Immature natural killer cell (primary cell): ENCODE measurements around the gene PSAT1. TPM values are rescaled to one million over a fixed set of nuclear protein-coding genes. Genes with fewer than 3 reads are reported as not detected.

ENCODE experiments used
- DNase-seq, 3 donors: peaks; one replicate each; pipeline ENCODE4 v3.0.0; 2022; ENCODE audit warnings: mixed read lengths in 1 of 3
- H3K27ac Mint-ChIP-seq, 6 donors: one replicate each; pipeline ENCODE4 v1.8.0; 2020; ENCODE audit warnings: mixed read lengths in 6 of 6, mild to moderate bottlenecking in 5 of 6, inconsistent platforms in 4 of 6, moderate library complexity in 3 of 6
- H3K27me3 Mint-ChIP-seq, 3 donors: one replicate each; pipeline ENCODE4 v1.8.0; 2020 to 2021; ENCODE audit warnings: low read depth in 3 of 3, mild to moderate bottlenecking in 3 of 3, mixed read lengths in 3 of 3, moderate library complexity in 3 of 3, inconsistent platforms in 1 of 3
- H3K36me3 Mint-ChIP-seq, 3 donors: one replicate each; pipeline ENCODE4 v1.8.0; 2020; ENCODE audit warnings: mixed read lengths in 3 of 3, inconsistent platforms in 2 of 3, mild to moderate bottlenecking in 2 of 3
- H3K4me1 Mint-ChIP-seq, 2 donors: one replicate each; pipeline ENCODE4 v1.8.0; 2020; ENCODE audit warnings: inconsistent platforms in 2 of 2, mild to moderate bottlenecking in 2 of 2, mixed read lengths in 2 of 2, moderate library complexity in 1 of 2
- H3K4me3 Mint-ChIP-seq, 5 donors: one replicate each; pipeline ENCODE4 v1.8.0; 2020; ENCODE audit warnings: mild to moderate bottlenecking in 5 of 5, mixed read lengths in 5 of 5, inconsistent platforms in 3 of 5, moderate library complexity in 3 of 5
- H3K9me3 Mint-ChIP-seq, 6 donors: one replicate each; pipeline ENCODE4 v1.8.0; 2020; ENCODE audit warnings: mild to moderate bottlenecking in 6 of 6, mixed read lengths in 6 of 6, inconsistent platforms in 4 of 6, moderate library complexity in 3 of 6
- polyA plus RNA-seq, 3 donors: library from polyadenylated mRNA; unstranded; fragments of 300-500 nt; fragmentation: Illumina TruSeq; gene quantifications; one replicate each; pipeline ENCODE4 v1.2.3, GENCODE V29; 2021

Gene PSAT1
- polyA plus RNA-seq, 3 donors from 2014 or later = 2.4 to 7.2 (median 3.6) TPM

DNA sequence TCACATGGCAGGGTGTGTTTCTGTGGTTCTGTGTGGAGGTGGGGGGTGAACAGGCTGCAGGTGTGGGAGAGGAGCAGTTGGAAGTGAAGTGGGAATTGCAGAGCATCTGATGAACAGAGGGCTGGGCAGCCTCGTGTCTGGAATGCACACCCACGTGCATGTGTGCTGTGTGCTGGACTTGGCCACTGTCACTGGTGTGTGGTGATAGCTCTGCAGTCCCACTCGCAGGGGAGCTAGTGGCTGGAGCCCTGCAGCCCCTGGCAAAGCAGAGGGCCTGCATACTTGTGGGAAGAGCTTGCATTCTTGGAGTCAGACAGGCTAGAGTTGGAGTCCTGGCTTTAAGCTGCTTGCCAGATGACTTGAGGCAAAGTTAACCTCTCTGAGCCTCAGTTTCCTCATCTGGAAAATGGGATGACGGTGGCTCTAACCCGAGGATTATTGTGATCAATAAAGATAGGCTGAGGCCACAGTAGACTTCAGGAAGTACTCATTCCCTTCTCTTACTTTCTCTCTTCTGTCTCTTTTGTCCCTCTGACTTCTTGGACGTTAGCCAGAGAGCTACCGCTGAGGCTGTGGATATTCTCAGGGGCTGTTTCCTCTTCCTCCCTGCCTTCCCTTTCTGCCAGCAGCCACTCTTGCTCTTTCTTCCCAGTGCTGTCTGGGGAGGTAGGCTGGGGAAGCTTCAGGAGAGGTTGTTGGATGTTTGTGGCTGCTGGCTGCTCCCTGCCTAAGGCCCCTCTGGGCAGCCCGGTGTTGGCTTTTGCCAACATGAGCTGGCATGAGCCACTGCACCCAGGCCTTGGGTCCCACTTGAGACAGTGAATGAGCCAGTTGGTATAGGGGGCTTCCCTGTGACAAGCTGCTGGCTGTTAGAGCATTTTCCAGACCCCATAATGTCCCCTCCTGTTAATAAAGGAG, 18.3 kb downstream of the PSAT1 start:
- no peaks in the 10 kb centered on the region for H3K9me3 Mint-ChIP-seq
- DNase-seq = no peak
- no peak overlapping the region for H3K27ac Mint-ChIP-seq
- H3K4me1 Mint-ChIP-seq = peaks cover 0 to 2% of the 10 kb centered on the region in 2 donors
- peaks cover 0 to 2% (median 0%) of the 10 kb centered on the region in 3 donors for H3K27me3 Mint-ChIP-seq
- H3K36me3 Mint-ChIP-seq = peaks cover 12 to 34% (median 19%) of the 10 kb centered on the region in 3 donors
- H3K4me3 Mint-ChIP-seq = no peak overlapping the region

DNA sequence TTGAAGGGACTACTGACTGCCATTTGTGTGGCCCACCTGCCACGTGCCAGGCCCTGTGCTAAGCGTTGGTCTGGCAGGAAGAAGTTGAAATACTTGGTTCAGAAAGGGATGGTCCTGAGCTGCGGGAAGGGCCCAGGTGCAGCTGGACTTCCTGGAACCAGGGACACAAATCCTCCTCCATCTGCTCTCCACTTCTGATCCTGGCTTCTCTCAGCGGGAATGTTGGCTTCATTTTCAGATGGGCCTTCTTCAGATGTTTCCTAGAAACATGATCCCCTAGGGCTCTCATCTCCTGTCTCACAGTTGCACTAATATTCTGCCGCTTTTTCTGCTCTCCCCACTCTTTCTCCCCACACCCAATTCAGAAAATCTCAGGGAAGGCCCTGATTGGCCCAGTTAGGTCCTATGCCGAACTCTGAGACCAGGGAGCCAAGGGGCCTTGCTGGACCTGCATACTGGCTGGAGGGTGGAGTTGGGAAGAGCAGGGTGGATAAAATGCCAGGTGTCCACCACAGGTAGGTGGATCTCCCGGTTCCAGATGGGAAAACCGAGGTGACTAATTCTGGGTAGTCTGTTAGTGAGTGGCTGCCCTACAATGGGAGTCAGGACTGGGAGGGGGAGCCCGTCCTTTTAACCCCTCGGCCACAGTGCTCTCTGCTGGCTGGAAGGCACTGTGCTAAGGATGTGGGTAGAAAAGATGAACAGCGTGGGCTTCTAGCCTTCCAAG, 19.4 kb downstream of the PSAT1 start:
- Mint-ChIP-seq H3K4me3 (no peak overlapping the region), H3K27me3 (peaks cover 0 to 2% (median 0%) of the 10 kb centered on the region in 3 donors), H3K9me3 (no peaks in the 10 kb centered on the region), H3K27ac (peak overlapping the region in 1 of 6 donors; percentile 46), H3K4me1 (no peaks in the 10 kb centered on the region), H3K36me3 (peaks cover 12 to 37% (median 18%) of the 10 kb centered on the region in 3 donors)
- DNase-seq = no peak

DNA sequence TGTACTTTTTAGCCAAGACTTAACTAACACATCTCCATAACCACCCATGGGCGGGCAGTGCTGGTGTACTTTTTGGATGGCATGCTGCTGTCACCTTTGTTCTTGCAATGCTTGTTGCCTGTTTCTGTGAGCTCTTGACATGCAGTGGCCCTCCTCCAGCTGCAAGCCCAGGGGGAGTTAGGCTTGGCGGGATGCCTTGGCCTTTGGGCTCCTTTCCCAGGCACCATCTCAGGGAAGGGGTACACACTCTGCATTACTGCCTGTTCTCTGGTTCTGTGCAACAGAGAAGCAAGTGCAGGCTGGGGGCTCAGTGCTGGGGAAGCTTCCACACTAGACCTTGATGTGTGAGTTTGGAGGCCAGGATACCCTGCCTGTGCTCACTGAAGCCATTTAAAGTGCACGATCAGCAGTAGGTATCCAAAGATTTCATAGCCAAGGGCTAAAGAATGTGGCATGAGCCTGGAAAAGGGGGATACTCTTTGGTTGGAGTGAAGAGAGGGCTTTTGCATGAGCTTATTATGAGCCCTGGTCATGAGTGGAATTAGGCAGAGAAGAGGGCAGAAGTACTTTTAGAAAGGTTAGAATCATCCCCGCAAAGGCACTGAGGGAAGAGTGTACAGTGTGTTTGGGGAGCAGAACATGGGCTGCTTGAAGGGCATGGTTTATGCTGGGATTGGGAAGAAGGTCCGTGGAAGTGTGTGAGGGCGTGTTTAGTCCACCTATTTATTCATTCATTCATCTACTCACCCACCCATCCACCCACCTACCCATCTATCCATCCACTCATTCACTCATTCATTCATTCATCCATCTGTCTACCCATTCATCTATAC, 22.5 kb downstream of the PSAT1 start:
- Mint-ChIP-seq H3K27me3 (peaks cover 0 to 2% (median 0%) of the 10 kb centered on the region in 3 donors), H3K4me3 (no peak overlapping the region), H3K36me3 (peaks cover 12 to 30% (median 18%) of the 10 kb centered on the region in 3 donors), H3K4me1 (no peaks in the 10 kb centered on the region), H3K9me3 (no peaks in the 10 kb centered on the region), H3K27ac (peak overlapping the region in 1 of 6 donors; percentile 45)
- no peak for DNase-seq

DNA sequence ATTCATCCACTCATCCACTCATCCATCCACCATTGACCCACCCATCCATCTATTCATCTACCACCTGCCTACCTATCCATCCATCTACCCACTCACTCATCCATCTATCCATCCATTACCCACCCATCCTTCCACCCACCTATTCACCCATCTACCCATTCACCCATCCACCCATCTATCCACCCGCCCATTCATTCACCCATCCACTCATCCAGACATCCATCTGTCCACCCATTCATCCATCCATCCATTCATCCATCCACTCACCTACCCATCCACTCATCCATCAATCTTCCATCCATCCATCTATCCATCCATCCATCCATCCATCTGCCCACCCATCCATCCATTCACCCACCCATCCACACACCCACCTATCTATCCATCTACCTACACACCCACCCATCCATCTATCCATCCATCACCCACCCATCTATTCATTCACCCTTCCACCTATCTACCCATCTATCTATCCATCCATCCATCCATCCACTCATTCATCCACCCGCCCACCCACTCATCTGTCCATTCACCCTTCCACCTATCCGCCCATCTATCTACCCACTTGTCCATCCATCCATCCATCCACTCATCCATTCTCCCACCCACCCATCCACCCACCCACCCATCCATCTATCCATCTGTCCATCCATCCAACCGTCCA, 23.2 kb downstream of the PSAT1 start:
- Mint-ChIP-seq H3K27me3 (peaks cover 0 to 2% (median 0%) of the 10 kb centered on the region in 3 donors), H3K4me1 (no peaks in the 10 kb centered on the region), H3K36me3 (peaks cover 12 to 30% (median 18%) of the 10 kb centered on the region in 3 donors), H3K27ac (peak overlapping the region in 1 of 6 donors; percentile 45), H3K4me3 (no peak overlapping the region), H3K9me3 (no peaks in the 10 kb centered on the region)
- DNase-seq = no peak

DNA sequence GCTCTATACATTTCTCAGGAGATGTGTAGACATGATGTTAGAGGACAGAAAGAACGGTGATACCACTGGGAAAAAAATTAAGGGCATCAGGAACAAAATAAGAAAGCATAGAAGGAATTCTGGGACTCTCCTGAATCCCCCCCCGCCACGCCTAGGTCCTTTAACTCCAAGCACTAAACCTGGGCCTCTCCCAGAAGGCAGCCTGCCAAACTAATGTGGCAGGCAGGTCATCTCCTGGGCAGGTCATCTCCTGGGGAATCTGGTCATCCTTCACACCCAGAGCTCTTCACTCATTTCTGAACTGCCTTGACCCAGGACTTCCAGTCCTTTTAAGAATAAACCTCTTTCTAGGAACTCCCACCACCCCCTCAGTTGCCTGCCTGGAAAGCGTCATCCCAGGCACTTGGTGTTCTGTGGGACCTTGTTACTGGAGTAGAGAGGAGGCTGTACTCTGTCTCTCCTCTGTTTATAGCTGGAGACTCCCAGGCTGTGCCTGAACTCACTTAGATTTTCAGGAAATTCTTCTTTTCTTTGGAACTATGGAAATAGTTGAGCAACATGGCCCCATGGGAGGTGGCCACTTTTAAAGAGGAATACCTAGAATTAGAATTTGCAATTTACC, 24.1 kb downstream of the PSAT1 start:
- Mint-ChIP-seq H3K36me3 (peaks cover 12 to 30% (median 18%) of the 10 kb centered on the region in 3 donors), H3K4me3 (no peak overlapping the region), H3K9me3 (no peaks in the 10 kb centered on the region), H3K27ac (no peak overlapping the region), H3K4me1 (no peaks in the 10 kb centered on the region), H3K27me3 (peaks cover 0 to 2% (median 0%) of the 10 kb centered on the region in 3 donors)
- no peak for DNase-seq

DNA sequence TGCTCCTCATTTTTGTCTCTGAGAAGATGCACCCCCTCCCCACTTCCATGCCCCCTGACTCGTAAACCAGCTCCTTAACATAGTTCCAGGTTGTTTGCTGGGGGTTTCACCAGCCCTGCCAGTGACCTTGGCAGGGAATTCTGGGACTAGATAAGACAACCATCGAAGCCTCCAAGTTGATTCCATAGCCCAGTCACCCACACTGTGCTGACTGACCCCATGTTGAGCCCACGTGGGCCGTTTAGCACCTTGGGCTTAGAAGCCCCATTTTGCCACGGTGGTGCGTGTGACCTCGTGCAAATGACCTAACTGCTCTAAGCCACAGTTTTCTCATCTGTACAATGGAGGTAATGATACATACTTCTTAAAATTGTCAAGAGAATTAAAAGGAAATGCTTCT, 24.6 kb downstream of the PSAT1 start:
- Mint-ChIP-seq H3K4me1 (no peaks in the 10 kb centered on the region), H3K36me3 (peaks cover 12 to 30% (median 18%) of the 10 kb centered on the region in 3 donors), H3K9me3 (no peaks in the 10 kb centered on the region), H3K27me3 (peaks cover 0 to 2% (median 0%) of the 10 kb centered on the region in 3 donors), H3K27ac (no peak overlapping the region), H3K4me3 (no peak overlapping the region)
- DNase-seq = no peak

DNA sequence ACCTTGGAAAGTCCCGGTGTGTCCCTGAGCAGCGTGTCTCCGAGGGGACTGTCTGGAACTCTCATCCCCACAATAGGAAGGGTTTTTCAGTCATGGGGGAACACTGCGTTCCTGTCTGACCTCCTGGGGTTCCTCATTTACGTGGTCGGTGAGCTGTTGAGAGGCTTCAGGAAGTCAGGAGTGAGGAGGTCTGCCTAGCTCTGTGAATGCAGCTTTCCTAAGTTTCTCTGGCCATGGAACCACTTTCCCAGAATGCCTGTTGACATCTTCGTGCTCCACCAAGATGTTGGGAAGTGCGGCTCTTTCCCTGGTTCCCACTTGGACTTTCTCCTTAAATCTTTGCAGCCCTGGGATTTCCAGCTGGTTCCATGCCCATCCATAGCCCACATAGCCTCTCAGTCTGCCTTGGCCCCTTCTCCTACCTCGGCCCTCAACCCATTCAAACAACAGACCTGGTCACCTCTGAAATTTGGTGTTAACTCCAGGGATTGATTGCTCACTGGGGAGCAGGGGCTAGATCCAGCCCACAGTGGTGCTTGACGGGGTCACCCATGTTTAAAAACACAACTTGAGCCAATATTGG, 27.2 kb downstream of the PSAT1 start:
- DNase-seq = no peak
- Mint-ChIP-seq H3K9me3 (no peaks in the 10 kb centered on the region), H3K4me1 (no peaks in the 10 kb centered on the region), H3K27me3 (peaks cover 0 to 2% (median 0%) of the 10 kb centered on the region in 3 donors), H3K36me3 (peaks cover 5 to 15% (median 11%) of the 10 kb centered on the region in 3 donors), H3K27ac (no peak overlapping the region), H3K4me3 (no peak overlapping the region)

DNA sequence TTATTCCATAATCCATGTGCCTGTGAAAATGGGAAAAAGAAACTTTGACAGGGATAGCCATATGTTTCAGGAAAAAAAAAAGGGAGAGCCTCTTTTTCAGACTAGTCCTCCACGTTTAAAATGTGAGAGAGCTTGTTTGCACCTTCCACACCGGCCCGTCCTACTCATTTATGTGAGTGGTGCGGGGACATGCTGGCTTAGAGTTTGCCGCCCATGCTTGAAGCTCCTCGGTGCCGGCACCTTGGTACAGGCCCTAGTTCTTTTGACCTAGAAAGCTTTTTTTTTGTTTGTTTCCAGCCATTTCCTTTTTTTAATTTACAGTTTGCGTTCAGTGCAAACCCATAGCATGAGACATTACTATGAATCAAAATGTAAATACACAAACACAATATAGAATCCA, 27.8 kb downstream of the PSAT1 start:
- peaks cover 0 to 2% (median 0%) of the 10 kb centered on the region in 3 donors for H3K27me3 Mint-ChIP-seq
- H3K4me3 Mint-ChIP-seq = no peak overlapping the region
- no peak for DNase-seq
- no peaks in the 10 kb centered on the region for H3K4me1 Mint-ChIP-seq
- peaks cover 6 to 16% (median 6%) of the 10 kb centered on the region in 3 donors for H3K36me3 Mint-ChIP-seq
- no peaks in the 10 kb centered on the region for H3K9me3 Mint-ChIP-seq
- no peak overlapping the region for H3K27ac Mint-ChIP-seq

DNA sequence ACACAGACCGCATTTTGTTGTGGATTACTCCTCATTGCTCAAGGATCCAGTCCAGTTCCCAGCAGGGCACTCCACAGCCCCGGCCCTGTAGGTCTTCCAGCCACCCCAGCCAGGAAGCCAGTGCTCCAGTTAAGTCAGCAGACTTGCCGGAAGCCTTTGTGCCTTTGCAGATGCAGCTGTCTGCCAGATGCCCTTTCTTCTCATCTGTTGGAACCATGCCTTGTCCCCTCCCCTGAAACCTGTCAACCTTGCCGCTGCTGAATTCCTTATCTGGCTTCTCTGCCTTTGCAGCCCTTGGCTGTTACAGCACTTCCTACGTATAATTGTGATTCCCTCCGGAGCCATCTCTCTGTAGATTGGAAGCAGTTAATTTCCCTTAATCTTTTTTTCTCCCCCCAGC, 28.4 kb downstream of the PSAT1 start:
- H3K4me3 Mint-ChIP-seq = no peak overlapping the region
- H3K27ac Mint-ChIP-seq = no peak overlapping the region
- no peaks in the 10 kb centered on the region for H3K27me3 Mint-ChIP-seq
- H3K9me3 Mint-ChIP-seq = no peaks in the 10 kb centered on the region
- no peak for DNase-seq
- peaks cover 0 to 14% (median 3%) of the 10 kb centered on the region in 3 donors for H3K36me3 Mint-ChIP-seq
- no peaks in the 10 kb centered on the region for H3K4me1 Mint-ChIP-seq

DNA sequence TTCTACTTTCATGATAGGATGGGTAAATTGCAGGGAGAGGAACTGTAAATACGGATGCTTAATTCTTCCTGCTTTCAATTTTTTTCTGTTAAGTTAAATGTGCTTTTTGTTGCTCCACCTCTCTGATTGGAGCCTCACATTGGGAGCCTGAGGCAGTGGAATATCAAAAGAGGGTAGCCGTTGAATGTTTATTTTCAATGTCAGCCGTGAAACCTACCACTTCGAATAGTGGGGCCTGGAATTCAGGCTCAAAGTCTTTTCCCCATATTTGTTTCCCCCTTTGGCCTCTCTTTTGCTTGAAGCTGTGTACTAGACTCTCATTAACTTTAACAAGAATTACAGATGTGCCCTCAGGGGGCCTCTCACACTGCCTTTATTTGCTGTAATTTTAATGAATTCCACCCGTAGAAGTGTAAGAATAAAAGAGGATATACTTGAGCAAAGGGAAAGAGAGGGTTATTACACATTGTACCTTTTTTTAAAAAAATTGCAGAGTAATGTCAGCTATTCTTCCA, 29.0 kb downstream of the PSAT1 start:
- no peak for DNase-seq
- no peaks in the 10 kb centered on the region for H3K27me3 Mint-ChIP-seq
- no peaks in the 10 kb centered on the region for H3K9me3 Mint-ChIP-seq
- peaks cover 0 to 10% (median 3%) of the 10 kb centered on the region in 3 donors for H3K36me3 Mint-ChIP-seq
- no peak overlapping the region for H3K27ac Mint-ChIP-seq
- H3K4me1 Mint-ChIP-seq = no peaks in the 10 kb centered on the region
- H3K4me3 Mint-ChIP-seq = no peak overlapping the region

DNA sequence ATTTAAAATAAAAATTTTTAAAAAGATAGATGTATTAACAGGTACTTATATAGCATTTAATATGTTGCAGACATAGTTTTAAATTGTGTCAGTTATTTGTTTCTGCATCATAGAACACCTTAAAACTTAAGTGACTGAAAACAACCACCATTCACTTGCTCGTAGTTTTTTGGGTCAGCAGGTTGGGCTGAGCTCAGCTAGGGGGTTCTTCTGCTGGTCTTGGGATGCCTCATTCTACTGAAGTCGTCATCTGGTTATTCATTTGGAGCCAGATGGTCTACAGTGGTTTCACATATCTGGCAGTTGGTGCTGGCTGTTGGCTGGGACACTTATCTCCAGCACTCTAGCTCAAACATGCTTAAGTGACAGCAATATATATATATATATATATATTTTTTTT, 29.6 kb downstream of the PSAT1 start:
- Mint-ChIP-seq H3K36me3 (peaks cover 0 to 10% (median 3%) of the 10 kb centered on the region in 3 donors), H3K27me3 (peaks cover 0 to 2% (median 0%) of the 10 kb centered on the region in 3 donors), H3K4me1 (no peaks in the 10 kb centered on the region), H3K9me3 (no peaks in the 10 kb centered on the region), H3K4me3 (no peak overlapping the region), H3K27ac (no peak overlapping the region)
- DNase-seq = no peak

DNA sequence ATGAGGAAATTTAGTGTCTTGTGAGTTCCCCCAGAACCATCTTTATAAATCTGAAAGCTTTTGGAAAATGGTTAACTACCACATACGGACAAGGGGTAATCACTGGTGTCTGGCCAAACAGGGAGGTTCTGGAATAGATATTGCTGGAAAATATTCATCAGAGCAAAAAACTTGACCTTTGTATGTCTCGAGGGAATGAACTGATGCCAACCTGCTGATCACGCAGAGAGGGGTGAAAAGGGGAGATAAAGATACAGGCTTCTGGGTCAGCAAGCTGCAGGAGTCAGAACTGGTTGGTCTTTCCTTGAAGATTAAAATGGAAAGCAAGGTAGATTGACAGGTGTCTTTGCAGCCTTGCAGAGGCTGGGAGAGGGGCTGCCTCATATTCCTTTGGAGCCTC, 35.5 kb downstream of the PSAT1 start:
- no peak overlapping the region for H3K4me3 Mint-ChIP-seq
- H3K36me3 Mint-ChIP-seq = peaks cover 0 to 15% (median 10%) of the 10 kb centered on the region in 3 donors
- DNase-seq = no peak
- H3K27me3 Mint-ChIP-seq = peaks cover 0 to 10% (median 3%) of the 10 kb centered on the region in 3 donors
- H3K9me3 Mint-ChIP-seq = peaks cover 0 to 22% (median 7%) of the 10 kb centered on the region in 6 donors
- H3K4me1 Mint-ChIP-seq = no peaks in the 10 kb centered on the region
- no peak overlapping the region for H3K27ac Mint-ChIP-seq
